GM23338 (cell line): ENCODE results near the gene XPA. TPM values are rescaled to one million over a fixed set of nuclear protein-coding genes. Genes with fewer than 3 reads are reported as not detected.

Experiments used
- ATAC-seq: fragments of 200-7000 bp; cut with Tn5 transposase; 3 replicates; pipeline ENCODE4 v1.9.1; 2020
- DNase-seq: peaks from one replicate; pipeline ENCODE4 v3.0.0-alpha.2; 2015; ENCODE audit warnings: low spot score
- H2AFZ ChIP-seq: fragments of 200-600 bp; sonication (generic); 2 replicates; pipeline ENCODE4 v1.8.0; 2016; ENCODE audit warnings: antibody characterized with exemption, mild to moderate bottlenecking, moderate library complexity
- H3F3A ChIP-seq: fragments of 200-600 bp; sonication (generic); replicated peaks from 2 replicates; pipeline ENCODE4 v1.8.0; 2017; ENCODE audit warnings: antibody characterized with exemption, mixed run types, low read depth
- H3K27ac ChIP-seq: fragments of 200-600 bp; sonication (generic); 2 replicates; pipeline ENCODE4 v1.6.1; 2016; ENCODE audit warnings: low read depth
- H3K27me3 ChIP-seq: fragments of 200-600 bp; sonication (generic); 2 replicates; pipeline ENCODE4 v1.8.0; 2016; ENCODE audit warnings: mild to moderate bottlenecking, mixed run types, moderate library complexity; ENCODE audit not compliant: insufficient read depth
- H3K36me3 ChIP-seq: fragments of 200-600 bp; sonication (generic); 2 replicates; pipeline ENCODE4 v1.8.0; 2016; ENCODE audit warnings: mild to moderate bottlenecking; ENCODE audit not compliant: insufficient read depth
- H3K4me1 ChIP-seq: fragments of 200-600 bp; sonication (generic); 2 replicates; pipeline ENCODE4 v1.8.0; 2016; ENCODE audit warnings: mild to moderate bottlenecking, moderate library complexity; ENCODE audit not compliant: insufficient read depth
- H3K4me2 ChIP-seq: fragments of 200-600 bp; sonication (generic); 2 replicates; pipeline ENCODE4 v1.7.1; 2017; ENCODE audit warnings: mixed run types
- H3K4me3 ChIP-seq: fragments of 200-600 bp; sonication (generic); 2 replicates; pipeline ENCODE4 v1.6.1; 2016; ENCODE audit warnings: mixed run types
- H3K79me2 ChIP-seq: fragments of 200-600 bp; sonication (generic); replicated peaks from 2 replicates; pipeline ENCODE4 v1.8.0; 2017; ENCODE audit warnings: mild to moderate bottlenecking; ENCODE audit not compliant: insufficient read depth
- H3K9me2 ChIP-seq: fragments of 200-600 bp; sonication (generic); 2 replicates; pipeline ENCODE4 v1.8.0; 2017; ENCODE audit not compliant: insufficient read depth
- H4K20me1 ChIP-seq: fragments of 200-600 bp; sonication (generic); replicated peaks from 2 replicates; pipeline ENCODE4 v1.8.0; 2017; ENCODE audit warnings: mild to moderate bottlenecking; ENCODE audit not compliant: insufficient read depth
- H3K27ac Mint-ChIP-seq: 2 replicates; pipeline ENCODE4 v1.8.0; 2020; ENCODE audit warnings: inconsistent platforms, mild to moderate bottlenecking, moderate library complexity, mixed read lengths
- H3K27me3 Mint-ChIP-seq: 3 replicates; pipeline ENCODE4 v1.8.0; 2022; ENCODE audit warnings: low read depth, mild to moderate bottlenecking, moderate library complexity, mixed read lengths, inconsistent platforms; ENCODE audit not compliant: insufficient read depth, poor library complexity
- H3K36me3 Mint-ChIP-seq: 3 replicates; pipeline ENCODE4 v1.8.0; 2021; ENCODE audit warnings: low read depth, mild to moderate bottlenecking, inconsistent platforms, moderate library complexity, mixed read lengths
- H3K4me1 Mint-ChIP-seq: 3 replicates; pipeline ENCODE4 v1.8.0; 2020; ENCODE audit warnings: mild to moderate bottlenecking, inconsistent platforms, mixed read lengths
- H3K4me3 Mint-ChIP-seq: 3 replicates; pipeline ENCODE4 v1.8.0; 2021; ENCODE audit warnings: moderate library complexity, mild to moderate bottlenecking, inconsistent platforms, mixed read lengths
- H3K9me3 Mint-ChIP-seq: 3 replicates; pipeline ENCODE4 v1.8.0; 2020; ENCODE audit warnings: moderate library complexity, mild to moderate bottlenecking, inconsistent platforms, mixed read lengths
- CREB1 ChIP-seq: fragments of 250-450 bp; sonication (Bioruptor Pico); IDR thresholded peaks from 2 replicates; pipeline ENCODE4 v1.5.0; 2020; ENCODE audit warnings: low read depth, mild to moderate bottlenecking, moderate library complexity
- CTCF ChIP-seq, 2 experiments: fragments of 200-600 bp in 1 of 2; sonication (generic) in 1 of 2; conservative IDR thresholded peaks; 2 replicates each; pipeline versions ENCODE4 v1.5.1 to v1.6.1; 2016 to 2017; ENCODE audit warnings: antibody characterized with exemption in 2 of 2, low read depth in 2 of 2, mild to moderate bottlenecking in 2 of 2, moderate library complexity in 1 of 2
- EZH2phosphoT487 ChIP-seq: fragments of 200-600 bp; sonication (generic); IDR thresholded peaks from one replicate; pipeline ENCODE4 v1.8.1; 2018; ENCODE audit warnings: antibody characterized with exemption; ENCODE audit not compliant: unreplicated experiment
- NANOG ChIP-seq: IDR thresholded peaks from 2 replicates; pipeline ENCODE4 v1.6.1; 2016; ENCODE audit warnings: antibody characterized with exemption, borderline replicate concordance
- POLR2AphosphoS5 ChIP-seq: IDR thresholded peaks from 2 replicates; pipeline ENCODE4 v1.6.1; 2016; ENCODE audit warnings: antibody characterized with exemption, low read depth
- REST ChIP-seq: IDR thresholded peaks from one replicate; pipeline ENCODE4 v1.6.1; 2018; ENCODE audit warnings: antibody characterized with exemption; ENCODE audit not compliant: unreplicated experiment
- STAT1 ChIP-seq: IDR thresholded peaks from one replicate; pipeline ENCODE4 v1.6.1; 2016; ENCODE audit warnings: antibody characterized with exemption; ENCODE audit not compliant: unreplicated experiment
- ZNF331 ChIP-seq: fragments of 250-450 bp; sonication (Bioruptor Pico); IDR thresholded peaks from 2 replicates; pipeline ENCODE4 v1.5.0; 2020; ENCODE audit warnings: low read depth, mild to moderate bottlenecking, moderate library complexity
- ZNF462 ChIP-seq: fragments of 250-450 bp; sonication (Bioruptor Pico); IDR thresholded peaks from 2 replicates; pipeline ENCODE4 v1.5.0; 2020; ENCODE audit warnings: mild to moderate bottlenecking, moderate library complexity
- polyA plus RNA-seq: library from polyadenylated mRNA; unstranded; fragments of >200 nt; fragmentation: Nextera tagmentation; extraction: Ambion mirVana; gene quantifications from 2 replicates; pipeline ENCODE4 v1.2.1, GENCODE V29; 2016
- total RNA-seq: library from RNA; depleted of rRNA; stranded (reverse); fragments of >200 nt; shearing (Covaris generic); gene quantifications from 2 replicates; pipeline ENCODE4 v1.2.3, GENCODE V29; 2014

Gene XPA
- total and polyA plus RNA-seq, 2 experiments from 2014 or later, result 1.9 to 9.1 TPM

GRCh38 chr9:97704345-97704677 lies 7.2 kb upstream of the XPA start:
- H3K4me2 ChIP-seq, result no peak overlapping the region
- H3K4me3 Mint-ChIP-seq, result no peak overlapping the region
- peaks cover 7% of the 10 kb centered on the region for H3K27me3 Mint-ChIP-seq
- H3K4me1 ChIP-seq, result no peaks in the 10 kb centered on the region
- DNase-seq, result no peak
- ATAC-seq, result no peak
- H2AFZ ChIP-seq, result 0 out of 2 replicates have a peak overlapping the region, but pooled peaks have one; percentile 18
- no peak overlapping the region for H3K27ac ChIP-seq
- no peaks in the 10 kb centered on the region; the same call in 2 of the 3 replicates for H3K9me3 Mint-ChIP-seq
- H4K20me1 ChIP-seq, result no peaks in the 10 kb centered on the region
- H3K4me1 Mint-ChIP-seq, result no peaks in the 10 kb centered on the region
- TF ChIP-seq ZNF462 (CRISPR knock-in tag), result no peak
- no peaks in the 10 kb centered on the region for H3K27me3 ChIP-seq
- H3K79me2 ChIP-seq, result no peaks in the 10 kb centered on the region
- no peaks in the 10 kb centered on the region for H3K9me2 ChIP-seq
- H3K36me3 ChIP-seq, result no peaks in the 10 kb centered on the region
- H3F3A ChIP-seq, result no peaks in the 10 kb centered on the region
- no peak overlapping the region for H3K27ac Mint-ChIP-seq
- H3K4me3 ChIP-seq, result no peak overlapping the region
- H3K36me3 Mint-ChIP-seq, result no peaks in the 10 kb centered on the region

GRCh38 chr9:97703437-97704344 lies 6.6 kb upstream of the XPA start:
- H3K4me3 Mint-ChIP-seq, result no peak overlapping the region
- TF ChIP-seq NANOG, result no peak
- no peak for TF ChIP-seq ZNF331 (CRISPR knock-in tag)
- no peak for TF ChIP-seq REST
- TF ChIP-seq CREB1, result no peak
- no peak for TF ChIP-seq CTCF (conservative IDR thresholded peaks at IDR 0.05; ENCODE audit: low read depth in 2 of 2)
- no peak for TF ChIP-seq STAT1
- TF ChIP-seq POLR2AphosphoS5, result no peak
- TF ChIP-seq EZH2phosphoT487, result no peak
- no peaks in the 10 kb centered on the region for H3K36me3 Mint-ChIP-seq

More at GRCh38 chr9:97703437-97704344, 6.6 kb upstream of the XPA start:
- H4K20me1 ChIP-seq, result no peaks in the 10 kb centered on the region
- DNase-seq (no peak), ATAC-seq (no peak)
- H3K4me3 ChIP-seq, result no peak overlapping the region
- no peak overlapping the region for H3K4me2 ChIP-seq
- H3K27me3 Mint-ChIP-seq, result peaks cover 13% of the 10 kb centered on the region
- H3K4me1 ChIP-seq, result no peaks in the 10 kb centered on the region
- H3F3A ChIP-seq, result no peaks in the 10 kb centered on the region
- H3K27ac Mint-ChIP-seq, result no peak overlapping the region
- no peaks in the 10 kb centered on the region for H3K36me3 ChIP-seq
- H3K27me3 ChIP-seq, result peaks cover 6% of the 10 kb centered on the region
- no peaks in the 10 kb centered on the region for H3K9me2 ChIP-seq
- H2AFZ ChIP-seq, result no peak overlapping the region
- no peaks in the 10 kb centered on the region; the same call in 2 of the 3 replicates for H3K9me3 Mint-ChIP-seq
- no peaks in the 10 kb centered on the region for H3K79me2 ChIP-seq
- no peak overlapping the region for H3K27ac ChIP-seq
- H3K4me1 Mint-ChIP-seq, result no peaks in the 10 kb centered on the region
